SHP77 treated with DMSO at 0.1 percent for 48 hours (cell line): ENCODE data around the gene ALDH1L1.

Experiments used
- DNase-seq: peaks from one replicate; lab custom pipeline; 2025; lab: John Stamatoyannopoulos, UW

The ALDH1L1 gene

GRCh38 chr3:126194713-126195305, 14.4 kb upstream of the ALDH1L1 start:
- no peak for DNase-seq

GRCh38 chr3:126191246-126191645, 10.9 kb upstream of the ALDH1L1 start:
- DNase-seq: no peak

- no peak for DNase-seq
Measured at GRCh38 chr3:126187920-126188319, 7.5 kb upstream of the ALDH1L1 start.

- no peak for DNase-seq
Measured at GRCh38 chr3:126186749-126187148, 6.4 kb upstream of the ALDH1L1 start.

- no peak for DNase-seq
Measured at GRCh38 chr3:126186271-126186670, 5.9 kb upstream of the ALDH1L1 start.

GRCh38 chr3:126184465-126185000, 4.1 kb upstream of the ALDH1L1 start:
- no peak for DNase-seq

- no peak for DNase-seq
Measured at GRCh38 chr3:126181398-126181725, 976 bp upstream of the ALDH1L1 start.

GRCh38 chr3:126179825-126180476, 435 bp downstream of the ALDH1L1 start:
- DNase-seq: no peak

GRCh38 chr3:126170073-126170777, 10.2 kb downstream of the ALDH1L1 start:
- DNase-seq: no peak

GRCh38 chr3:126167566-126167965, 12.8 kb downstream of the ALDH1L1 start:
- no peak for DNase-seq

GRCh38 chr3:126166009-126166408, 14.4 kb downstream of the ALDH1L1 start:
- no peak for DNase-seq

- DNase-seq: no peak
Measured at GRCh38 chr3:126161309-126161708, 19.1 kb downstream of the ALDH1L1 start.

GRCh38 chr3:126160243-126161210, 19.9 kb downstream of the ALDH1L1 start:
- no peak for DNase-seq

- DNase-seq: no peak
Measured at GRCh38 chr3:126159476-126159875, 20.9 kb downstream of the ALDH1L1 start.

GRCh38 chr3:126158912-126159454, 21.4 kb downstream of the ALDH1L1 start:
- no peak for DNase-seq

- no peak for DNase-seq
Measured at GRCh38 chr3:126158016-126158911, 22.1 kb downstream of the ALDH1L1 start.

- no peak for DNase-seq
Measured at GRCh38 chr3:126157083-126157768, 23.2 kb downstream of the ALDH1L1 start.

GRCh38 chr3:126156468-126156867, 23.9 kb downstream of the ALDH1L1 start:
- DNase-seq: no peak

- no peak for DNase-seq
Measured at GRCh38 chr3:126155819-126156218, 24.6 kb downstream of the ALDH1L1 start.

- no peak for DNase-seq
Measured at GRCh38 chr3:126155280-126155640, 25.1 kb downstream of the ALDH1L1 start.
